ENCODE measurements around the gene CEP131.
"Not testable (repeated sequence)": the region's sequence is repeated elsewhere in the genome, so short reads cannot be mapped to it uniquely, and the experiment has no call there.

CEP131 gene

DNA sequence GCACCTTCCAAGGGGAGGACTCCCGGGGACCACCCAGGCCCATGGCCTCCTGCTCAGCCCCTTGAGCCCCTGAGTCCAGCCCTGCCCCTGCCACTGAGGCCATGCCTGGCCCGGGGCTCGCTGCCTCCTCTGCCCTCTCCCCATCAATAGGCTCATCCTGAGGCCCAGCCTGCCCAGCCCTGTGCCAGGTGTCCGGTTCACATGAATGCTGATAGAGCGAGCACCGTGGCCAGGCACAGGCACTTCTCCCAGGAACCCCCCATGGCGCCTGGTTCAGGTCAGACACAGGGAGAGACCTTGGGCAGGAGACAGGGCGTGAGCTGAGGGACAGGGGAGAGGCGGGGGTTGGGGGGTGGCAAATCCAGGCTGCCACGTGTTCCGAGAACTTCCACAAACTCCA, 60.3 kb downstream of the CEP131 start:
- DNase-seq, result no peak

GRCh38 chr17:81161972-81162371, 60.8 kb downstream of the CEP131 start:
- DNase-seq, result no peak

- no peak for DNase-seq
Observed at GRCh38 chr17:81161536-81161935, 61.2 kb downstream of the CEP131 start.

DNA sequence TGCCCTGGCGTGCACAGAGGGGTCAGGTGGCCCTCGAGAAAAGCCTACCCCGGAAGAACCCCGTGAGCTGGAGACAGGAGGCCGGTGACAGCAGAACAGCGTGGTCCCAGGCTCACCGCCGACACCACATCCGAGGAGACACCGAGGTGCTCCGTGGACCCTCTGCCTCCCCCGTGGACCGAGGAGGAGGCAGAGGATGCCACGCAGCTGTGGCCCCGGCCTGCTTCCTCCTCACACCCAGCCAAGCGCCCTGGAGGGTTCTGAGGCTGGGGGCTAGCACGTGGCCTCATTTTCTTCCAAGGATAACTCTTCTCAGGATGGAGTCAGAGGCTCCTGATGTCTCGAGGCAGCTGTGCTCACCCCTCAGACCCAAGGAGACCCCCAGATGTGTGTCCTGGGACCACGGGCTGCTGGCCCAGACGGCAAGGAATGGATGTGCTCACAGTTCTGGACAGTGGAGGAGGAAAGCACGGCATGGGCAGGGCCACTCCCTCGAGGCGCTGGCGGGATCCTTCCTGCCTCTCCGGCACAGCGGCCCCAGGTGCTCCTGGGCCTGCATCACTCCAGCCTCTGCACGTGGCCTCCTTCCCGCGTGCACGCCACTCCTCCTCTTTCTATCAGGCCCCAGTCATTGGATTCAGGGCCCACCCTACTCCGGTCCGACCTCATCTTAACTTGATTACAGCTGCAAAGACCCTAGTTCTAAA, 61.9 kb downstream of the CEP131 start:
- DNase-seq, result no peak

DNA sequence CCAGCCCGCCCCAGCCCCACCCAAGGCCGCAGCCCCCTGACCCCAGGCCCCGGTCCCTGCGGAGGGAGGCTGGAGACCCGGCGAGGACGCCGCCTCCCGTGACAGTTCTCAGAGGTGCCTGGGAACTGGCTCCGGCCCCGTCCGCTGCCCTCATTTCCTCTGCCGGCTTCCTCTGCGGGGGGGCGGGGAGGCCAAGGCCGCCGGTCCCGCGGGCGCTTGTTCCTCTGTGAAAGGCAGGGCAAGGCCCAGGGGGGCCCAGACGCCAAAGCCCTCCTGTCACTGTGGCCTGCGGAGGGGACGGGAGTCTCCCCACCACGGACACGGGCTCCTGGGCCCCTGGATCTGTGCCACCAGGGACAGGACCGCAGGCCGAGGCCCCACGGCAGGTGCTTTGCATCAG, 62.5 kb downstream of the CEP131 start:
- DNase-seq, result no peak

DNA sequence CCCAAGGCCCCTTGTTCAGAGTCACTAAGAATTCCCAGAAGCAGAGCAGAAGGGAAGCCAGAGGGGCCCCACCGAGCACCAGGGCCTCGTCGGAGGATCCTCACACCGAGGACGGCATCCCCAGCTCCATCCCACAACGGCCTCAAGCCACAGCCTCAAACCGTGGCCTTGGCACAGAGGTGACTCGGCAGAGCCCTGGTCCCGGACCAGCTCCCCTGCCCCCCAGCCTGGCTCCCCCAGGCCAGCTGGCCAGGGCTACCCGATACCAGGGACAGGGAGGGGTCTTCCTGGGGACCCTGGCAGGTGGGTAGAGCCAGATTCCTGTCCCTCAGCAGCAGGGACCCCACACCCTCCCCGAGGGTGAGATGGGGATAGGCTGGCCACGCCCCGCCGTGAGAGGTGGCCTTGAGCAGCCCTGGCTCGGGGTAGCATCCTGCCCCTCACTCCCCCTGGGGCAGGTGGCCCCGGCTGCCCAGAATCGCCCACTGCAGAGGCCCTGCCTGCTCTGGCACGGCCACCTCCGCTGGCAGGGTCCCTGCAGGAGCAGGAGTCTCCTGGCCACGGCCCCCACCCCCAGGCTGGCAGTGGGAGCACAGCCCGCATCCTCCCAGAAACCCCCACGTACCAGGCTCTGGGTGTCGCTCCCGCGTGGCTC, 63.0 kb downstream of the CEP131 start:
- no peak for DNase-seq

DNA sequence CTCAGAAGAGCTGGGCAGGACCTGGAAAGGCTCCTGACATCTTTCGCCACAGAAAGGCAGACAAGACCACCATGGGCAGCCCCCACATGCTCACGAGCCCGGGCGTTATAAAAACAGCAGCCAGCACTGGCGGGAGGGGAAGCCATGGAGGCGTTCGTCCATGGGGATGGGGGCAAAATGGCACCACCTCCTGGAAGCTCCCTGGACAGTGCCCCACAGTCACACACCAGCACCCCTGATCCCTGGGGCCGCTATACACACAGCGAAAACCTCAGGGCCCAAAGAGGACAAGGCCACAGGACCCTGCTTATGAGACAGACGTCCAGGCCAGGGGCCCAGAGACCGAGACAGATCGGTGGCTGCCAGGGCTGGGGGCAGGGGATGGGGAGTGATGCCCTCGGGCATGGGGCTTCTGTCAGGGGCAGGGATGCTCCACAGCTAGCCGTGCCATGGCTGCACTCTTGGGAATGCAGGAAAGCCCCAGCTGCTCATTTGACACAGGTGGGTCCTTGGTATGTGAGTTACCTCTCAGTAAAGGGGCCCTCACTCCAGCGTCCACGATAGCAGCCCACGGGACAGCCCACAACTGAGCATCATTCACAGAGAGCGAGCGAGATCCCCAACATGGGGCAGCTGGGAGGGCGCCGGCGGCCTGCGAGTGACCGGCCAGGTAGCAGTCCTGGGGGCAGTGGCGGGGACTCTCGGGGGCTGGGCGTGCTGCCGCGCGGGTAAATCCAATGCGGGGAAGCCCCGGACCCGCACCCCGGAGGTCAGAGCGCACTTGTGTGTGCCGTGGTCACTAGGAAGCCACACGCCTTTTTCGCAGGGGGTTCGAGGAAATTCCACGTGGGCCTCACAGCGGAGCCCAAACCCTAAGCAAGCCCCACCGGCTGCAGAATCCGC, 63.8 kb downstream of the CEP131 start:
- no peak for DNase-seq

DNA sequence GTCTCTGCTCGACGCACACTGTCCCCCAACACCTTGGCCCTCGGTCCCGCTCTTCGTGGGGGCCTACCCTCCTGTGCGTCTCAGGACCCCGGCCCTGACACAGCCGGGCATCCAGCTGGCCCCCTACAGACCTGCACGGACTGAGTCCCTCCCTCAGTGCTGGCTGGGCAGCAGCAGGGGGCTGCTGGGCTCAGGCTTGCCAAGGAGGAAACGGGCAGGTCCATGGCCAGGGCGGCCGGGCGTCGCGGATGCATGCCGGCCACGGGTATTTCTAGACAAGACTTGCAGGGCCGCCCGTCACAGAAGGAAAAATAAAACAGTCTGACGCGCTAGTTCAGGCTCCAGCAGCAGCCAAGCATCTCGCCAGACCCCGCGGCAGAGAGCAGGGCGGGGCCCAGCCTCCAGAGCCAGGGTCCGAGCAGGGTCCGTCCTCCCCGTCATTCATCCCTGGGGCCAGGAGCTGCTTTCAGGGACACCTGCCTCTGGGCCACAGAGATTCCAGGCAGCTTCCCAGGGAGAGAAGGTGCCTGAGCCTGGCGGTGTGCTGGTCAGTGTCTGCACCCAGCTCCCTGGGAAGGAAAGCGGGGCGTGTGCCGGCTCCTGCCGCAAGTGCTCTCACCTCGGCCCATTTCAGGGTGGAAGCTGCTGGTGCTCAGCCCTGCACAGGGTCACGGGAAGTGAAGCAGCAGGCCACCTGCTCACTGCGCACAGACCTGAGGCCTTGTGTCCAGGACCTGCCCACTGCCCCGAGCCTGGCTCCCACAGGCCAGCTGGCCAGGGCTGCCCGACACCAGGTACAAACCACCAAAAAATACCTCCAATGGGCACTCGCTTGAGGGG, 64.7 kb downstream of the CEP131 start:
- no peak for DNase-seq

- no peak for DNase-seq
Observed at GRCh38 chr17:81156866-81157805, 65.6 kb downstream of the CEP131 start.

DNA sequence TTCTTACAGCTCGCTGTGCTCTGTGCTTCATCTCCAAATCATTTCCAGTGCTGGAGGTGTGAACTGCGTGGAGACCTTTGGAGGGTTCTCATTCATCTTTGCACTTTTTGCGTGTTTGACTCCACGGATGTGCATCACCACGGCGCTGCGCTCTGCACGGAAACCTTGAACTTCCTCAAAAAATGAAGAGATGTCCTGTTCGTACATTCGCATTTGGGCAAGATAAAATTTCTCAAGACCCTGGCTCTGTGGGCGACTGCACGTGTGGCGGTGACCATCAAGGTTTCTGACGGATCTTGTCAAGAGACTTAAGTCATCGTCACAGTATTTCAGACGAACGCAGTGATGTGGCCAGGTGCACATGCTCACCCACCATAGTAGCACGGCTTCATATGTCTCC, 67.8 kb downstream of the CEP131 start:
- DNase-seq, result no peak

- not testable (repeated sequence) for DNase-seq
Observed at GRCh38 chr17:81154016-81154415, 68.7 kb downstream of the CEP131 start.

DNA sequence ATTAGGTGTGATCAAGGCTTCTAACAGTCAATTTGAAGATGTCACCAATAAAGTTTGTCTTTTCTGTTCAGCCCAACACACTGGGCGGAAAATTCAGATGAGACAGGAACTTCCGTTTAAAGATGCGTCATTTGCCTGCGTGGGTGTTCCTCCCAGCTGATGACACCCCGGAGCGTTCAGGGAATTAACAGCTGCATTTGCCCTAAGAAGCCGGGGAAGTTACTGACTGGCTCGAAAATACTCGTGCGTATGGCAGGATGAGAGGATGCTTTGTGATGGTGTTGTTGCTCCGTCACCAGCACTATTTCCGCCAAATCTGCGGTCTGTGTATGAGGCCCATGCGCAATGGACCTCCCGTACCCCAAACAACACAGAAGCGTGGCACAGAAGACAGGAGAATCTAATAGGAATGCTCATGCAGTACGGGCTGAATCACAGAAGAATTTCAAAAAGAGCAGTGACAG, 69.4 kb downstream of the CEP131 start:
- no peak for DNase-seq

GRCh38 chr17:81152288-81152828, 70.4 kb downstream of the CEP131 start:
- DNase-seq, result no peak

DNA sequence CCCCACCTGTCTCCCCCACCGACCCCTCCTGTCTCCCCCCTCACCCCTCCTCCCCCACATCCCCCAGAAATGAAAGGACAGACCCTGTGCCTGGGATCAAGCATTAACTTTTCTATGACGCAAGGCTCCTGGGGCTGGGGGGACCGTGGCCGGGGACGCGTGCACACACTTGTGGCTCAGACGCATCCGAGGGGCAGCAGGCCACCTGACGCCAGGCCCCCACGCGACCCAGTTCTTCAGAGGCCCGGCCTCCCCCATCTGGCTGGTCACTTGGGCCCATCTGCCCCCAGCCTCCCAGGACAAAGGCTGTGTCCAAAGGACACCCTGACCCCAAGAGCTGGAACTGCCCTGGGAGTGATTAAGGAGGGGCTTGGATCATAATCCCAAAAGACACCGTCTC, 71.5 kb downstream of the CEP131 start:
- no peak for DNase-seq

DNA sequence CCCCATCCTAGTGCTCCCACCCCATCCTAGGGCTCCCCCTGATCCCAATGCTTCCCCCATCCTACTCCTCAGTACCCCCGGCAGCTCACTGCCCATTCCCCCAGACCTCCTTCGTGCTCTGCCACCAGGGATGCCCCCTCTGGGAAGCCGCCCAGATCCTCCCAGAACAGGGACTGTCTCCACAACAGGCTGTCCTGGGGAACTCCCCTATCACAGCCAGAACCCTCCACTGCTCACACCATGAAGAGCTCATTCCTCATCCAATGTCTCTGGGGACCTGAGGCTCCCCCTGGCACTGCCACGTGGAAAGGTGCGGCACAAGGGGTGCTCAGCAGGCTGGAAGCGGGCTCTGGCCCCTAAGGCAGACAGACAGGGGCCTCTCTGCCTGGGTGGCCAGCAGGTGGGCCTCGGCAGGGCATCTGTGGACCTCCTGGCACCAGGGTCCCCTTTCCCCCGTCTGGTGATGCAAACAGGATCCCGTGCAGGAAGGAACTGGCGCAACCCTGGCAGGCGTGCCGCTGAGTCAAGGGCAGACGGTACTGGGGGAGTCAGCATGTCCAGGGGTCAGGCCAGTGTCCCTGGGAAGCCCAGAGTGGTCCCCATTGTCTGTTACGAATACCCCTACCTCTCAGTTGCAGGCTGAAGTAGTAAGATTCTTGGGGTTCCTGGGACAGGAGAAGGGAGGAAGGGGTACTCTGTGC, 72.2 kb downstream of the CEP131 start:
- no peak for DNase-seq

- DNase-seq, result no peak
Observed at GRCh38 chr17:81148986-81149533, 73.7 kb downstream of the CEP131 start.

DNA sequence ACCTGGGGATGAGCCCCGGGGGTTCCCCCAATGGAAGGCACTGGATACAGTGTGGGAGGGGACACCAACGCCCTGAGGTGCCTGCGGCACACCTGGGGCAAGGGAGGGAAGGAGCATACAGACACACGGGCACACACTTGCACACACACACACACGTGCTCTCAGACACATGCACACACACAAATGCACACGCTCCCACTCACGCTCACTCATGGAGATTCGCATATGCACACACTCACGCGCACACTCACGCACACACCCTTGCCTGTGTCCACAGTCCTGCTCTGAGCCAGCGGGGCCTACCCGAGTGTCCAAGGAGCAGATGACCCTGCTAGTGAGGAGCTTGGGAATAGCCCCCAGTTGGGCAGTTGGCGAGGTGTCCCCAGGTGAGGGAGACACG, 74.2 kb downstream of the CEP131 start:
- no peak for DNase-seq

DNA sequence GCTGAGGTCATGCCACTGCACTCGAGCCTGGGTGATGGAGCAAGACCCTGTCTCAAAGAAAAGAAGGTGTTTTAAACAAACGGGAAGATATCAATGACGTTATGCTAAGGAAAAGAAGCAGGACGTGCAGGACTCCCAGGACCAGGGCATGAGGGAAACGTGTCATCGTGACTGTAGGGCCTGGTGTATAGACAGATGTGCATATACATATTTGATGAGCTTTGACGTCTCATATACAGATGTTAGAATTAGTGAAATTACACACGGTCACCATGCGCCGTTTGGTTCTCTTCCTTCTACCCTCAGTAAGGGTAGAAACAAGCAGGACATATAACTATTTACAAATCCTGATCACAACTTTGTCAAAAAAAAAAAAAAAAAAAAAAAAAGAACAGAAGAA, 75.1 kb downstream of the CEP131 start:
- no peak for DNase-seq

- DNase-seq, result not testable (repeated sequence)
Observed at GRCh38 chr17:81146208-81146607, 76.6 kb downstream of the CEP131 start.

GRCh38 chr17:81144423-81144781, 78.4 kb downstream of the CEP131 start:
- no peak for DNase-seq
